ENCODE measurements around the gene KIF5B. TPM values are rescaled to one million over a fixed set of nuclear protein-coding genes. Genes with fewer than 3 reads are reported as not detected.

KIF5B gene
- total RNA-seq, 1 experiment from 2014 or later: 63.2 TPM

DNA sequence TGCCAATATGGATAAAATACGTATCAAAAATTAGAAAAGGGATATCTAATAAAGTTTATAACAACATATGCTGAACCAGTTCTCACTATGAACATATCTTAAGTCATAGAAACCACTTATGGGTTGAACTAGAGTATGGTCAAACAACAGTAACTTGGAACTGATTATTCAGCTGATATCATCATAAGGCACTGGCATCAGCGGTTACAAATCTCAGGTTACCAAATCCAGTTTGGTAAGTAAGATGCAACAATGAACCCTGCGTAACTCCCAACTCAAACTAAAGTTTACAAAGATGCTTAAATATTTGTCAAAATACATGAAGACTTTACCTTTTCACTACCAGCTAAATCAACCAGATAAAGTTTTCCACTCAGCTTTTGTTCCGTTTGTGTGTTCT, 19.3 kb downstream of the KIF5B start:
- H3K27ac Mint-ChIP-seq: no peak overlapping the region
- ChIA-PET POLR2A (no interaction called here), CTCF (no interaction called here)
- peaks cover 79% of the 10 kb centered on the region for H3K36me3 Mint-ChIP-seq
- no peak for DNase-seq (ENCODE audit: low spot score)
- TF ChIP-seq ZNF219 (CRISPR knock-in tag; IDR thresholded peaks at IDR 0.05; ENCODE audit: borderline replicate concordance) (no peak), ZNF416 (CRISPR knock-in tag; IDR thresholded peaks at IDR 0.05) (no peak), HMGA2 (CRISPR knock-in tag; IDR thresholded peaks at IDR 0.05) (no peak), ZBTB43 (CRISPR knock-in tag; IDR thresholded peaks at IDR 0.05) (no peak), AFF4 (CRISPR knock-in tag; IDR thresholded peaks at IDR 0.05; ENCODE audit: borderline replicate concordance) (no peak), KAT7 (CRISPR knock-in tag; IDR thresholded peaks at IDR 0.05; ENCODE audit: borderline replicate concordance) (no peak), ZNF423 (CRISPR knock-in tag; IDR thresholded peaks at IDR 0.05) (no peak), ATF1 (CRISPR knock-in tag; IDR thresholded peaks at IDR 0.05) (no peak)
- TF ChIP-seq, protein P1, sequence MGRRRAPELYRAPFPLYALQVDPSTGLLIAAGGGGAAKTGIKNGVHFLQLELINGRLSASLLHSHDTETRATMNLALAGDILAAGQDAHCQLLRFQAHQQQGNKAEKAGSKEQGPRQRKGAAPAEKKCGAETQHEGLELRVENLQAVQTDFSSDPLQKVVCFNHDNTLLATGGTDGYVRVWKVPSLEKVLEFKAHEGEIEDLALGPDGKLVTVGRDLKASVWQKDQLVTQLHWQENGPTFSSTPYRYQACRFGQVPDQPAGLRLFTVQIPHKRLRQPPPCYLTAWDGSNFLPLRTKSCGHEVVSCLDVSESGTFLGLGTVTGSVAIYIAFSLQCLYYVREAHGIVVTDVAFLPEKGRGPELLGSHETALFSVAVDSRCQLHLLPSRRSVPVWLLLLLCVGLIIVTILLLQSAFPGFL (CRISPR knock-in tag; IDR thresholded peaks at IDR 0.05; ENCODE audit: borderline replicate concordance): no peak
- no peaks in the 10 kb centered on the region for H3K27me3 Mint-ChIP-seq (ENCODE audit: low read depth)
- peaks cover 13% of the 10 kb centered on the region for H3K4me1 Mint-ChIP-seq
- no peak overlapping the region for H3K4me3 Mint-ChIP-seq
- H3K9me3 Mint-ChIP-seq: no peaks in the 10 kb centered on the region
- ATAC-seq: no peak

DNA sequence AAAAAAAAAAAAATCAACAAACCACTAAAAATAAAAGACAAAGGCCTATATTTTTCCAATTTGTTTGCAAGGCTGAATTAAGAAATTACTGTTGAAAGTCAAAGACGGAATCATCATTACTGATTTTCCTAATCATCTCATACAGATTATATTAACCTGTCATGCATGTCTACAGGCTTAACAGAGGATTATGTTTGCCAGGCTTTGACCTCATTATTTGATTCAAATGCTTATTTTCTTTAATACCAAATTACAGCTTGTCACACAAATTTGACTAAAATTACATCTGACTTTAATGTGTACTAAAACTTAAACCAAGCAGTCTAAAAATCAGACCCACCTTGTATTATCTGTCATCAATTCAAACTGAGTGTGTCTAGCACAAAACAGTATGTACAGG, 21.2 kb downstream of the KIF5B start:
- Mint-ChIP-seq H3K27ac (no peak overlapping the region), H3K9me3 (no peaks in the 10 kb centered on the region), H3K4me3 (no peak overlapping the region), H3K36me3 (peaks cover 89% of the 10 kb centered on the region), H3K27me3 (ENCODE audit: low read depth) (no peaks in the 10 kb centered on the region), H3K4me1 (0 out of 2 replicates have a peak, but pooled peaks cover 10% of the 10 kb centered on the region)
- DNase-seq (ENCODE audit: low spot score): no peak
- POLR2A ChIA-PET: no interaction called here
- TF ChIP-seq MAX (CRISPR knock-in tag; IDR thresholded peaks at IDR 0.05) (no peak), GRHL2 (CRISPR knock-in tag; IDR thresholded peaks at IDR 0.05; ENCODE audit: insufficient replicate concordance, severe bottlenecking) (no peak), USF1 (CRISPR knock-in tag; IDR thresholded peaks at IDR 0.05) (no peak), SMAD4 (CRISPR knock-in tag; IDR thresholded peaks at IDR 0.05) (no peak), MYBL2 (CRISPR knock-in tag; IDR thresholded peaks at IDR 0.05) (no peak), ZBTB43 (CRISPR knock-in tag; IDR thresholded peaks at IDR 0.05) (no peak), EMX1 (CRISPR knock-in tag; IDR thresholded peaks at IDR 0.05) (no peak), NFATC4 (CRISPR knock-in tag; IDR thresholded peaks at IDR 0.05) (no peak), NR2C2 (CRISPR knock-in tag; IDR thresholded peaks at IDR 0.05) (no peak), JUN (CRISPR knock-in tag; IDR thresholded peaks at IDR 0.05) (no peak)
- TF ChIP-seq, protein P2, sequence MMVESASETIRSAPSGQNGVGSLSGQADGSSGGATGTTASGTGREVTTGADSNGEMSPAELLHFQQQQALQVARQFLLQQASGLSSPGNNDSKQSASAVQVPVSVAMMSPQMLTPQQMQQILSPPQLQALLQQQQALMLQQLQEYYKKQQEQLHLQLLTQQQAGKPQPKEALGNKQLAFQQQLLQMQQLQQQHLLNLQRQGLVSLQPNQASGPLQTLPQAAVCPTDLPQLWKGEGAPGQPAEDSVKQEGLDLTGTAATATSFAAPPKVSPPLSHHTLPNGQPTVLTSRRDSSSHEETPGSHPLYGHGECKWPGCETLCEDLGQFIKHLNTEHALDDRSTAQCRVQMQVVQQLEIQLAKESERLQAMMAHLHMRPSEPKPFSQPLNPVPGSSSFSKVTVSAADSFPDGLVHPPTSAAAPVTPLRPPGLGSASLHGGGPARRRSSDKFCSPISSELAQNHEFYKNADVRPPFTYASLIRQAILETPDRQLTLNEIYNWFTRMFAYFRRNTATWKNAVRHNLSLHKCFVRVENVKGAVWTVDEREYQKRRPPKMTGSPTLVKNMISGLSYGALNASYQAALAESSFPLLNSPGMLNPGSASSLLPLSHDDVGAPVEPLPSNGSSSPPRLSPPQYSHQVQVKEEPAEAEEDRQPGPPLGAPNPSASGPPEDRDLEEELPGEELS (CRISPR knock-in tag; IDR thresholded peaks at IDR 0.05): no peak
- TF ChIP-seq, protein P3, sequence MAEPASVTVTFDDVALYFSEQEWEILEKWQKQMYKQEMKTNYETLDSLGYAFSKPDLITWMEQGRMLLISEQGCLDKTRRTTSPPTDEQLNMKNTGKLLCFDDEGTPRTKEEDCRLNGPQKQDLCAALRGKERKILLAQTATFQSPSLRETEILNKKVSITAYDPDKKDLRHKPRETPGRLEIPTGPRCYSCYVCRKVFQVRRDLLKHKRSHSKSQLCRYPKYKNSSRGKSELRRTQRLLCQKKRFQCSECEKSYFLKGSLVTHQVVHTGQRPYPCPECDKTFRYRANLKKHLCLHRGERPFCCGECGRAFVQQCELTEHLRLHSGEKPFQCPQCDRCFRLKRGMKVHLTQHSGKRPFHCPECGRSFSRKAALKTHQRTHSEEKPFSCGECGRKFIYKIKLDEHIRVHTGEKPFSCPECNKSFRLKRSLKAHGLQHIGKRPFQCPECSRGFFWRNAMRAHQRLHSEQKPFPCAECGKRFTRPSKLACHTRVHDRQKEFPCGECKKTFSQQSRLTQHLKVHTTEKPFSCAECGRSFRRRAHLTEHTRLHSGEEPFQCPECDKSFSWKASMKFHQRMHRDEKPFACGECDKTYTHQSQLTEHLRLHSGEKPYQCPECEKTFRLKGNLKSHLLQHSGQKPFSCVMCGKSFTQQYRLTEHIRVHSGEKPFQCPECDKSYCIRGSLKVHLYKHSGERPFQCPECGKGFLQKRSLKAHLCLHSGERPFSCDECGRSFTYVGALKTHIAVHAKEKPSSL (CRISPR knock-in tag; conservative IDR thresholded peaks at IDR 0.05): no peak
- ATAC-seq: no peak
- CTCF ChIA-PET: no interaction called here
